SK-N-SH (cell line): Measurements from ENCODE around the gene ERO1A.

ENCODE experiments used
- ELF1 ChIP-seq: IDR thresholded peaks from 2 replicates; pipeline ENCODE4 v1.4.0; 2012
- EP300 ChIP-seq, 2 experiments: IDR thresholded peaks; 2 replicates each; pipeline versions ENCODE4 v1.4.0 to v1.6.1; 2012; ENCODE audit warnings: borderline replicate concordance in 1 of 2, low read depth in 1 of 2, low read length in 1 of 2
- FOXJ3 ChIP-seq: sonication (generic); formaldehyde crosslinking; IDR thresholded peaks from 2 replicates; pipeline ENCODE4 v1.5.1; 2020; ENCODE audit warnings: mild to moderate bottlenecking, missing genetic modification reagents
- GABPA ChIP-seq: IDR thresholded peaks from 2 replicates; pipeline ENCODE4 v1.4.0; 2012; ENCODE audit warnings: low read depth, mild to moderate bottlenecking
- MXI1 ChIP-seq: IDR thresholded peaks from 2 replicates; pipeline ENCODE4 v1.6.1; 2012; ENCODE audit warnings: mild to moderate bottlenecking, low read depth, low read length, improper control_type of control experiment
- NRF1 ChIP-seq: IDR thresholded peaks from 2 replicates; pipeline ENCODE4 v1.6.1; 2012; ENCODE audit warnings: low read depth, mild to moderate bottlenecking, low read length
- POLR2AphosphoS5 ChIP-seq: IDR thresholded peaks from 2 replicates; pipeline ENCODE4 v1.6.1; 2012; ENCODE audit warnings: low read depth, low read length
- RAD21 ChIP-seq: IDR thresholded peaks from 2 replicates; pipeline ENCODE4 v1.6.1; 2012; ENCODE audit warnings: mild to moderate bottlenecking, low read length
- RXRA ChIP-seq: IDR thresholded peaks from 2 replicates; pipeline ENCODE4 v1.4.0; 2012; ENCODE audit warnings: low read depth, mild to moderate bottlenecking, borderline replicate concordance
- TF ChIP-seq, protein P1 (sequence below): fragments of 200-600 bp; sonication (generic); IDR thresholded peaks from 2 replicates; pipeline ENCODE4 v1.6.1; 2017; ENCODE audit warnings: antibody characterized with exemption, mild to moderate bottlenecking, moderate library complexity
- TF ChIP-seq, protein P2 (sequence below): fragments of 150-350 bp; IDR thresholded peaks from 2 replicates; pipeline ENCODE4 v1.6.1; 2017; ENCODE audit warnings: antibody characterized with exemption, low read length, low read depth, borderline replicate concordance
- TF ChIP-seq, protein P3 (sequence below): IDR thresholded peaks from 2 replicates; pipeline ENCODE4 v1.4.0; 2012; ENCODE audit warnings: low read depth, borderline replicate concordance
- TF ChIP-seq, protein P4 (sequence below): IDR thresholded peaks from 2 replicates; pipeline ENCODE4; 2012

DNA sequence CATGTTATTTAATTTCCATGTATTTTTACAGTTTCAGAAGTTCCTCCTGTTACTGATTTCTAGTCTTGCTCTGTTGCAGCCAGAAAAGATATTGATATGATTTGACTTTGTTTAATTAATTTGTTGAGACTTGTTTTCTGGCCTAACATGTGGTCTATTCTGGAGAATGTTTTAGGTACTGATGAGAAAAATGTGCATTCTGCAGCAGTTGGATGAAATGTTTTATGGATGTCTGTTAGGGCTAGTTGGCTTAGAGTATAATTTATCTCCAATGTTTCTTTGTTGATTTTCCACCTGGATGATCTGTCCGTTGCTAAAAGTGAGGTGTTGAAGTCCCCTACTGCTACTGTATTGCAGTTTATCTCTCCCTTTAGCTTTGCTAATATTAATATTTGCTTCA lies 88.3 kb downstream of the ERO1A start:
- TF ChIP-seq FOXJ3 (no peak), EP300 (IDR thresholded peaks at IDR 0.05; ENCODE audit: borderline replicate concordance in 1 of 2, low read depth in 1 of 2, low read length in 1 of 2) (no peak), ELF1 (no peak), POLR2AphosphoS5 (no peak), MXI1 (no peak), NRF1 (no peak), RAD21 (no peak), RXRA (no peak), GABPA (no peak)
- TF ChIP-seq, protein P1, sequence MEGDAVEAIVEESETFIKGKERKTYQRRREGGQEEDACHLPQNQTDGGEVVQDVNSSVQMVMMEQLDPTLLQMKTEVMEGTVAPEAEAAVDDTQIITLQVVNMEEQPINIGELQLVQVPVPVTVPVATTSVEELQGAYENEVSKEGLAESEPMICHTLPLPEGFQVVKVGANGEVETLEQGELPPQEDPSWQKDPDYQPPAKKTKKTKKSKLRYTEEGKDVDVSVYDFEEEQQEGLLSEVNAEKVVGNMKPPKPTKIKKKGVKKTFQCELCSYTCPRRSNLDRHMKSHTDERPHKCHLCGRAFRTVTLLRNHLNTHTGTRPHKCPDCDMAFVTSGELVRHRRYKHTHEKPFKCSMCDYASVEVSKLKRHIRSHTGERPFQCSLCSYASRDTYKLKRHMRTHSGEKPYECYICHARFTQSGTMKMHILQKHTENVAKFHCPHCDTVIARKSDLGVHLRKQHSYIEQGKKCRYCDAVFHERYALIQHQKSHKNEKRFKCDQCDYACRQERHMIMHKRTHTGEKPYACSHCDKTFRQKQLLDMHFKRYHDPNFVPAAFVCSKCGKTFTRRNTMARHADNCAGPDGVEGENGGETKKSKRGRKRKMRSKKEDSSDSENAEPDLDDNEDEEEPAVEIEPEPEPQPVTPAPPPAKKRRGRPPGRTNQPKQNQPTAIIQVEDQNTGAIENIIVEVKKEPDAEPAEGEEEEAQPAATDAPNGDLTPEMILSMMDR: no peak
- TF ChIP-seq, protein P2, sequence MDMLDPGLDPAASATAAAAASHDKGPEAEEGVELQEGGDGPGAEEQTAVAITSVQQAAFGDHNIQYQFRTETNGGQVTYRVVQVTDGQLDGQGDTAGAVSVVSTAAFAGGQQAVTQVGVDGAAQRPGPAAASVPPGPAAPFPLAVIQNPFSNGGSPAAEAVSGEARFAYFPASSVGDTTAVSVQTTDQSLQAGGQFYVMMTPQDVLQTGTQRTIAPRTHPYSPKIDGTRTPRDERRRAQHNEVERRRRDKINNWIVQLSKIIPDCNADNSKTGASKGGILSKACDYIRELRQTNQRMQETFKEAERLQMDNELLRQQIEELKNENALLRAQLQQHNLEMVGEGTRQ: no peak
- TF ChIP-seq, protein P3, sequence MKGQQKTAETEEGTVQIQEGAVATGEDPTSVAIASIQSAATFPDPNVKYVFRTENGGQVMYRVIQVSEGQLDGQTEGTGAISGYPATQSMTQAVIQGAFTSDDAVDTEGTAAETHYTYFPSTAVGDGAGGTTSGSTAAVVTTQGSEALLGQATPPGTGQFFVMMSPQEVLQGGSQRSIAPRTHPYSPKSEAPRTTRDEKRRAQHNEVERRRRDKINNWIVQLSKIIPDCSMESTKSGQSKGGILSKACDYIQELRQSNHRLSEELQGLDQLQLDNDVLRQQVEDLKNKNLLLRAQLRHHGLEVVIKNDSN: no peak
- TF ChIP-seq, protein P4, sequence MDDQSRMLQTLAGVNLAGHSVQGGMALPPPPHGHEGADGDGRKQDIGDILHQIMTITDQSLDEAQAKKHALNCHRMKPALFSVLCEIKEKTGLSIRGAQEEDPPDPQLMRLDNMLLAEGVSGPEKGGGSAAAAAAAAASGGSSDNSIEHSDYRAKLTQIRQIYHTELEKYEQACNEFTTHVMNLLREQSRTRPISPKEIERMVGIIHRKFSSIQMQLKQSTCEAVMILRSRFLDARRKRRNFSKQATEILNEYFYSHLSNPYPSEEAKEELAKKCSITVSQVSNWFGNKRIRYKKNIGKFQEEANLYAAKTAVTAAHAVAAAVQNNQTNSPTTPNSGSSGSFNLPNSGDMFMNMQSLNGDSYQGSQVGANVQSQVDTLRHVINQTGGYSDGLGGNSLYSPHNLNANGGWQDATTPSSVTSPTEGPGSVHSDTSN: no peak
